Ascending aorta (tissue), 2 donors: Measurements from ENCODE around the gene ORM1. TPM values are rescaled to one million over a fixed set of nuclear protein-coding genes. Genes with fewer than 3 reads are reported as not detected.

Experiments used
- DNase-seq, 2 donors: peaks; one replicate each; pipeline ENCODE4 v3.0.0-alpha.2; 2019; ENCODE audit warnings: low spot score in 2 of 2
- H3K27ac ChIP-seq, 2 donors: fragments of 200-600 bp; sonication (generic); one replicate each; pipeline ENCODE4 v1.5.1; 2016 to 2017; ENCODE audit warnings: mild to moderate bottlenecking in 1 of 2
- H3K27me3 ChIP-seq: fragments of 200-600 bp; sonication (generic); one replicate; pipeline ENCODE4 v1.5.1; 2017
- H3K36me3 ChIP-seq, 2 donors: fragments of 200-600 bp; sonication (generic); one replicate each; pipeline ENCODE4 v1.5.1; 2016
- H3K4me1 ChIP-seq, 2 donors: fragments of 200-600 bp; sonication (generic); one replicate each; pipeline ENCODE4 v1.5.1; 2016 to 2017; ENCODE audit warnings: mild to moderate bottlenecking in 1 of 2
- H3K4me3 ChIP-seq, 2 donors: fragments of 200-600 bp; sonication (generic); one replicate each; pipeline ENCODE4 v1.5.1; 2016 to 2017; ENCODE audit warnings: mild to moderate bottlenecking in 1 of 2
- H3K9me3 ChIP-seq, 2 donors: fragments of 200-600 bp; sonication (generic); one replicate each; pipeline ENCODE4 v1.5.1; 2016
- intact Hi-C: fragments of 100-400 bp; cut with DNase I; formaldehyde crosslinking; loops from one replicate; pipeline ENCODE4 v1.15.1; 2023
- total RNA-seq: library from RNA; depleted of rRNA; stranded (reverse); fragments of >200 nt; gene quantifications from one replicate; pipeline ENCODE4 v1.1.0, GENCODE V29; 2016
- TF ChIP-seq, protein P1 (sequence below), 3 experiments: fragments of 200-600 bp in 2 of 3; fragments of 450-650 bp in 1 of 3; sonication (generic) in 2 of 3; IDR thresholded peaks; one replicate each; pipeline ENCODE4 v1.5.1; 2016 to 2019; ENCODE audit warnings: antibody characterized with exemption in 3 of 3, mild to moderate bottlenecking in 1 of 3, moderate library complexity in 1 of 3

Gene ORM1
- total RNA-seq, 1 donor from 2014 or later: 53.3 TPM

DNA sequence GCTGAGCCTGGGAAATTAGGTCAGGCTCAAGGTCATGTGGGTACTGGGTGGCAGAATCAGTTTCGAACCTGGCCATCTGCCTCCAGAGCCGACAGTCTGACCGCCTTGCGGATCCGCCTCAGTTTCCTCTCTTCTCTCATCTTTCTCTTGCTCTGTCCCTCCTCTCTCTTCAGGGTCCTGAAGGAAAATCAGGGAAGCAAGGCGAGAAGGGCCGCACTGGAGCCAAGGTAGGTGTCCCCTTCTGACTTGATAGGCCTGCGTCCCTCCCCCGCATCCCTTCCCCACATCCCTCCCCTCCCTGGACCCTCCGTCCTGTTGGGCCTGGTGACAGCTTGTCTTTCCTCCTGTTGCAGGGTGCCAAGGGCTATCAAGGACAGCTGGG is 40.8 kb upstream of the ORM1 start:
- H3K27me3 ChIP-seq: no peaks in the 10 kb centered on the region
- no peaks in the 10 kb centered on the region for H3K9me3 ChIP-seq
- intact Hi-C loops: no loop called here
- H3K4me3 ChIP-seq: no peak overlapping the region
- H3K36me3 ChIP-seq: no peaks in the 10 kb centered on the region
- TF ChIP-seq, protein P1, sequence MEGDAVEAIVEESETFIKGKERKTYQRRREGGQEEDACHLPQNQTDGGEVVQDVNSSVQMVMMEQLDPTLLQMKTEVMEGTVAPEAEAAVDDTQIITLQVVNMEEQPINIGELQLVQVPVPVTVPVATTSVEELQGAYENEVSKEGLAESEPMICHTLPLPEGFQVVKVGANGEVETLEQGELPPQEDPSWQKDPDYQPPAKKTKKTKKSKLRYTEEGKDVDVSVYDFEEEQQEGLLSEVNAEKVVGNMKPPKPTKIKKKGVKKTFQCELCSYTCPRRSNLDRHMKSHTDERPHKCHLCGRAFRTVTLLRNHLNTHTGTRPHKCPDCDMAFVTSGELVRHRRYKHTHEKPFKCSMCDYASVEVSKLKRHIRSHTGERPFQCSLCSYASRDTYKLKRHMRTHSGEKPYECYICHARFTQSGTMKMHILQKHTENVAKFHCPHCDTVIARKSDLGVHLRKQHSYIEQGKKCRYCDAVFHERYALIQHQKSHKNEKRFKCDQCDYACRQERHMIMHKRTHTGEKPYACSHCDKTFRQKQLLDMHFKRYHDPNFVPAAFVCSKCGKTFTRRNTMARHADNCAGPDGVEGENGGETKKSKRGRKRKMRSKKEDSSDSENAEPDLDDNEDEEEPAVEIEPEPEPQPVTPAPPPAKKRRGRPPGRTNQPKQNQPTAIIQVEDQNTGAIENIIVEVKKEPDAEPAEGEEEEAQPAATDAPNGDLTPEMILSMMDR (IDR thresholded peaks at IDR 0.05): no peak
- peak in 1 of 2 donors; percentile 31 for DNase-seq
- no peak overlapping the region for H3K27ac ChIP-seq
- H3K4me1 ChIP-seq: peaks cover 0 to 15% of the 10 kb centered on the region in 2 donors

DNA sequence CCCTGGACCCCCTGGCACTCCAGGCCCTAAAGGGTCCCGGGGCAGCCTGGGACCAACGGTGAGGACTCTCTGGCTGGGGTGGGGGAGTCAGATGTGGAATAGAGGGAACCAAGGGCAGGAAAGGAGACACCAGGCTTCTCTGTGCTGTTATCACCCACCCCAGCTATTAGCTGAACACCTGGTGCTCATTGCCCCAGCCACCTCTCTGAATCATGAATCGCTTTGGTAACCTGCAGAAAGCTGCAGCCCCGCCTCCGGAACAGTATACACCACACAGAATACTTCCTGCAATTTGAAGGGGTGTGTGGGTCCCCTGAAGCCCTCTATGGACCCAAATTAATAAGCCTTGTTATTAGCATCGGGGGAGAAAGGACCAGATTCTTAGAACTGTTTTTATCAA is 40.4 kb upstream of the ORM1 start:
- H3K27ac ChIP-seq: no peak overlapping the region
- TF ChIP-seq, protein P1 (IDR thresholded peaks at IDR 0.05): no peak
- no peaks in the 10 kb centered on the region for H3K27me3 ChIP-seq
- intact Hi-C loops: no loop called here
- H3K9me3 ChIP-seq: no peaks in the 10 kb centered on the region
- peaks cover 0 to 15% of the 10 kb centered on the region in 2 donors for H3K4me1 ChIP-seq
- DNase-seq: peak; percentile 4 to 25
- H3K4me3 ChIP-seq: no peak overlapping the region
- no peaks in the 10 kb centered on the region for H3K36me3 ChIP-seq

DNA sequence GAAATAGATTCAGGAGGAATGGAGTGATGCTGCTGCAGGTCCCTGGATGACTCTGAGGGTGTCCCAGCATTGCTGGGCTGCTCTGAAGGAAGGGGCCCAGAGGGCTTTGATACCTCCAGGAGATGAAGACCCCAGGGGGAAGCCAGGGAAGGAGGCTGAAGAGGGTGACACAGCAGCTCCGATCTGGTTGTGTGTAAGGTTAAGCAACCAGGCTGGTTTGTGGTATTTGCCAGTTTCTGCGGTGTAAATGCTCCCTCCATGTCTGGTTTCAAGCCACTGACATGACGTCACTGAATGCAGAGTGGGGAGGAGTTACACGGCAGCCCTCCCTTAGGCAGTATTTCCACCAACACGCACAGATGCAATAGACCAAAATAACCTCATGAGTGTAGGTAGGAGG is 40.0 kb upstream of the ORM1 start:
- Histone ChIP-seq H3K27me3 (no peaks in the 10 kb centered on the region), H3K4me1 (peaks cover 0 to 15% of the 10 kb centered on the region in 2 donors), H3K27ac (no peak overlapping the region), H3K9me3 (no peaks in the 10 kb centered on the region), H3K4me3 (no peak overlapping the region), H3K36me3 (no peaks in the 10 kb centered on the region)
- peak in 1 of 2 donors; percentile 58 for DNase-seq
- intact Hi-C loops: no loop called here
- TF ChIP-seq, protein P1 (IDR thresholded peaks at IDR 0.05): no peak

DNA sequence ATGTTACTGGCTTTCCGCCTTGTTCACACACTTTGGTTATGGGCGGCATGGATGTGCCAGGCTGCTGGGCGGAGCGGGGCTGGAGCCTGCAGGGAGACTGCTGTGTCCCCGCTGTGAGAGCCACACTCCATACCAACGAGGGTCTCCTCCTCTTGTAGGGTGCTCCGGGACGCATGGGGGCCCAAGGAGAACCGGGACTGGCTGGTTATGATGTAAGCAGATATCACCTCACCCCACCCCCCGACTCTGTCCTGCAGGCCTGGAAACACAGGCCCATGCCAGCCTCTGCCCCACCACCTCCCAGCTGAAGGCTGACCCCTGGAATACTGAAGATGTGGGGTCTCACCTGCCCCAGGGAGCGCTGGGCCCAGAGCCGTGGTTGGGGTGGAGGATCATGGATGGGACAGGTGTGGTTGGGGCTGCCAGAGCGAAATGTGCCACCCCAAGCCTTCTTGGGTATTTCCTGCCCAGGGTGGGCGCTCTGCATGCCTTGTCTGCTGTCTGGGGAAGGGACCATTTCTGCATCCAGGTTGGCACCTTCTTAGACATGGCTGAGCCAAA is 39.3 kb upstream of the ORM1 start:
- no peak overlapping the region for H3K4me3 ChIP-seq
- H3K9me3 ChIP-seq: no peaks in the 10 kb centered on the region
- H3K4me1 ChIP-seq: peaks cover 0 to 12% of the 10 kb centered on the region in 2 donors
- H3K36me3 ChIP-seq: no peaks in the 10 kb centered on the region
- no peak overlapping the region for H3K27ac ChIP-seq
- TF ChIP-seq, protein P1 (IDR thresholded peaks at IDR 0.05): no peak
- intact Hi-C loops: no loop called here
- peak; percentile 4 to 52 for DNase-seq
- H3K27me3 ChIP-seq: no peaks in the 10 kb centered on the region

DNA sequence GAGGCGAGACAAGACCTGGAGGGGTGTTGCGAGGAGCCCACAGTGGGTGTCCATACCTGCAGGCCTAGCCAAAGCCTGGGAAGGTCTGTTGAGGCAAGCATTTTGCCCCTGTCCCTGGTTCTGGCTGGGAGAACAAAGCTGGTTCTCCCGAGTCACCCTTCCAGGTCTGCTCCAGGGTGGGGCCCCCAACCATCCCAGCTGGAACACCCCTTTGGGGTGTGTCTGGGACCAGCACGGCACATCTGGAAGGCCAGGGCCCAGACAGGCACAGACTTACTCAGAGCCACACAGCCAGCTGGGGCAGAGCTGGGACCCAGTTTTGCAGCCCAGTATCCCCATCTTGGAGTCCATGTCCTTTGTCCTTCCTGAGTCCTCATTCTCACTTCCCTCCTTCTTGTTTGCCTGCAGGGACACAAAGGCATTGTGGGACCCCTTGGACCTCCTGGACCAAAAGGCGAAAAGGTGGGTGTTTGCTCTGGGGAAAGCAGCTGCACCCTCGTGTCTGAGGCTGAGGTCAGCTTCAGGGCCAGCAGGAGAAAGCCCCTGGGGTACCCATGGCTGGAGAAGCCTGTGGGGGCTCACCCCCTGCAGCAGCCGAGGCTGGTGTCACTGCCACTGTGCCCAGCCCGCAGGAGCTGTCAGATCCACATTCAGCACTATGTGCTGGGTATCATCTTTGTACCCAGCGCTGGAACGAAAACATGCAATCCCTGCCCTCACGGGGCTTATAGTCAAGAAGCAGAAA is 38.4 kb upstream of the ORM1 start:
- intact Hi-C loops: no loop called here
- H3K9me3 ChIP-seq: no peaks in the 10 kb centered on the region
- no peaks in the 10 kb centered on the region for H3K27me3 ChIP-seq
- no peaks in the 10 kb centered on the region for H3K36me3 ChIP-seq
- DNase-seq: peak; percentile 5 to 58
- peaks cover 0 to 5% of the 10 kb centered on the region in 2 donors for H3K4me1 ChIP-seq
- TF ChIP-seq, protein P1 (IDR thresholded peaks at IDR 0.05): no peak
- H3K27ac ChIP-seq: no peak overlapping the region
- no peak overlapping the region for H3K4me3 ChIP-seq
